Spleen (tissue), 7 donors: ENCODE data around the gene RPLP2.
A peak's percentile ranks its signal among the peaks of the same experiment; 100 is the strongest.

Source experiments
- POLR2A ChIP-seq, 3 donors: fragments of 450-650 bp; IDR thresholded peaks; one replicate each; pipeline ENCODE4 v1.5.1; 2017; ENCODE audit warnings: antibody characterized with exemption in 3 of 3, mild to moderate bottlenecking in 1 of 3
- POLR2AphosphoS5 ChIP-seq, 3 donors: sonication (generic); formaldehyde crosslinking; IDR thresholded peaks; one replicate each; pipeline ENCODE4 v1.5.1; 2017; ENCODE audit warnings: antibody characterized with exemption in 3 of 3
- TF ChIP-seq, protein P1 (sequence below), 11 experiments: fragments of 200-600 bp in 7 of 11; fragments of 450-650 bp in 4 of 11; sonication (generic) in 4 of 11; IDR thresholded peaks in 8 of 11; conservative IDR thresholded peaks in 3 of 11; 1 replicate in 7 of 11; 2 replicates in 4 of 11; pipeline versions ENCODE4 v1.4.0 to v1.8.0; 2016 to 2021; ENCODE audit warnings: antibody characterized with exemption in 11 of 11, inconsistent platforms in 4 of 11, mild to moderate bottlenecking in 1 of 11
- donor health status: DM: no; HTN: no; CAD: no; lungs with moderate emphysema.
- donor health status: DM: no; HTN: no; CAD: no.
- donor health status: DM: no; HTN: no; CAD: no.

DNA sequence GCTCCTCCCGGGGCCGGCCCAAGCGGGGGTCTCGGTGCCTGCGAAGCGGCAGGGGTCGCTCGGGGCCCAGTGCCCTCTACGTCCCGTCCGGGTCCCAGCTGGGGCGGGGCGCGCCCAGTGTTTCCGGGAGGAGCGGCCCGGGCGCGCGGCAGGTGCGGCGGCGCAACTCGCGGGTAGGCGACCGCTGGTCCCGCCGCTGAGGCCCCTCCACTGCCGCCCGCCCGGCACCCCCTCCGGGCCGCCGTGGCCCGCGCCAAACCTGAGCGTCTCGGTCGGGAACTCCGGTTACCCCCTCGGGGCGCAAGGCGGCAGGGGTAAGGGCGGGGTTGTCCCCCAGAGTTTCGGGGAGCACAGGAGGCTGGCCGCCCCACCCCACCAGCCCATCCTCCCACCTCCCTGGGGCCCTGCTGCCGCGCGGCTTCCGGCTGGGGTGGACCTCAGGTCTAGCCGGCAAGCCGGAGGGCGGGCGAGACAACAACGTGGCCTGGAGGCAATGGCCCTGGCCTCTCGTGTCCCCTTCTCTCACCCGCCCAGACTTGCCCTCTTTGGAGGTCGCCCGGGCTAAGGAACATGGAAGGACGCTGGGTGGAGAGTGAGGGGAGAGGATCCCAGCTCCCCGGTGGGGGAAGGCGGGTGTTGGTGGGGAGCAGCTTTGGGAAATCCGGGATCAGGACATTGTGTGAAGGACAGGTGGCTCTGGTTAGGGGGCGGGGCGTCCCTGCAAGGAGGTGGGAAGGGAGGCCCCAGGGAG lies 17.6 kb downstream of the RPLP2 start:
- TF ChIP-seq, protein P1, sequence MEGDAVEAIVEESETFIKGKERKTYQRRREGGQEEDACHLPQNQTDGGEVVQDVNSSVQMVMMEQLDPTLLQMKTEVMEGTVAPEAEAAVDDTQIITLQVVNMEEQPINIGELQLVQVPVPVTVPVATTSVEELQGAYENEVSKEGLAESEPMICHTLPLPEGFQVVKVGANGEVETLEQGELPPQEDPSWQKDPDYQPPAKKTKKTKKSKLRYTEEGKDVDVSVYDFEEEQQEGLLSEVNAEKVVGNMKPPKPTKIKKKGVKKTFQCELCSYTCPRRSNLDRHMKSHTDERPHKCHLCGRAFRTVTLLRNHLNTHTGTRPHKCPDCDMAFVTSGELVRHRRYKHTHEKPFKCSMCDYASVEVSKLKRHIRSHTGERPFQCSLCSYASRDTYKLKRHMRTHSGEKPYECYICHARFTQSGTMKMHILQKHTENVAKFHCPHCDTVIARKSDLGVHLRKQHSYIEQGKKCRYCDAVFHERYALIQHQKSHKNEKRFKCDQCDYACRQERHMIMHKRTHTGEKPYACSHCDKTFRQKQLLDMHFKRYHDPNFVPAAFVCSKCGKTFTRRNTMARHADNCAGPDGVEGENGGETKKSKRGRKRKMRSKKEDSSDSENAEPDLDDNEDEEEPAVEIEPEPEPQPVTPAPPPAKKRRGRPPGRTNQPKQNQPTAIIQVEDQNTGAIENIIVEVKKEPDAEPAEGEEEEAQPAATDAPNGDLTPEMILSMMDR (IDR thresholded peaks at IDR 0.05 in 8 of 11, conservative IDR thresholded peaks at IDR 0.05 in 3 of 11) = peak in 1 of 11 experiments; percentile 11
- TF ChIP-seq POLR2A (IDR thresholded peaks at IDR 0.05) (no peak), POLR2AphosphoS5 (IDR thresholded peaks at IDR 0.05) (peak; percentile 59 to 82 (median 66))
